HG02678 (cell line): ENCODE measurements around the gene SMAD9.
"Not testable (repeated sequence)": the region's sequence is repeated elsewhere in the genome, so short reads cannot be mapped to it uniquely, and the experiment has no call there.

Source experiments
- ATAC-seq: cut with Tn5 transposase; IDR thresholded peaks from one replicate; pipeline ENCODE4 v1.9.1; 2021; ENCODE audit warnings: mild to moderate bottlenecking, moderate library complexity; ENCODE audit not compliant: unreplicated experiment

Gene SMAD9

GRCh38 chr13:36912973-36913372, 7.1 kb downstream of the SMAD9 start:
- no peak for ATAC-seq

- ATAC-seq: no peak
These were observed 7.7 kb downstream of the SMAD9 start for GRCh38 chr13:36912369-36912768.

- no peak for ATAC-seq
These were observed 9.5 kb downstream of the SMAD9 start for GRCh38 chr13:36910545-36910944.

GRCh38 chr13:36907821-36908220, 12.2 kb downstream of the SMAD9 start:
- ATAC-seq: no peak

GRCh38 chr13:36907266-36907665, 12.8 kb downstream of the SMAD9 start:
- no peak for ATAC-seq

- ATAC-seq: no peak
These were observed 14.1 kb downstream of the SMAD9 start for GRCh38 chr13:36905944-36906343.

GRCh38 chr13:36903925-36904595, 16.0 kb downstream of the SMAD9 start:
- no peak for ATAC-seq

- ATAC-seq: no peak
These were observed 22.9 kb downstream of the SMAD9 start for GRCh38 chr13:36897054-36897616.

- ATAC-seq: no peak
These were observed 28.3 kb downstream of the SMAD9 start for GRCh38 chr13:36891752-36892151.

GRCh38 chr13:36888645-36889044, 31.4 kb downstream of the SMAD9 start:
- no peak for ATAC-seq

- no peak for ATAC-seq
These were observed 32.1 kb downstream of the SMAD9 start for GRCh38 chr13:36887758-36888521.

GRCh38 chr13:36885901-36886300, 34.1 kb downstream of the SMAD9 start:
- no peak for ATAC-seq

- no peak for ATAC-seq
These were observed 35.8 kb downstream of the SMAD9 start for GRCh38 chr13:36884235-36884634.

GRCh38 chr13:36883824-36884223, 36.2 kb downstream of the SMAD9 start:
- ATAC-seq: no peak

GRCh38 chr13:36883392-36883791, 36.6 kb downstream of the SMAD9 start:
- ATAC-seq: not testable (repeated sequence)

- no peak for ATAC-seq
These were observed 37.1 kb downstream of the SMAD9 start for GRCh38 chr13:36882829-36883390.

- no peak for ATAC-seq
These were observed 39.1 kb downstream of the SMAD9 start for GRCh38 chr13:36880961-36881360.

- ATAC-seq: no peak
These were observed 40.7 kb downstream of the SMAD9 start for GRCh38 chr13:36879218-36879938.

- no peak for ATAC-seq
These were observed 44.1 kb downstream of the SMAD9 start for GRCh38 chr13:36875961-36876360.

GRCh38 chr13:36875431-36875830, 44.6 kb downstream of the SMAD9 start:
- ATAC-seq: no peak

GRCh38 chr13:36872621-36873020, 47.4 kb downstream of the SMAD9 start:
- ATAC-seq: no peak
